Activated B cell treated with CpG ODN at 0.5 μM for 24 hours (primary cell): ENCODE measurements around the gene FBXO2. TPM values are rescaled to one million over a fixed set of nuclear protein-coding genes. Genes with fewer than 3 reads are reported as not detected.

ENCODE experiments used
- ATAC-seq: fragments of 200-7000 bp; cut with Tn5 transposase; one replicate; pipeline ENCODE4 v1.10.0; 2021; ENCODE audit warnings: low read depth, mild to moderate bottlenecking, moderate library complexity
- CTCF ChIA-PET: fragments of 350-600 bp; sonication (Branson Sonifier 250); formaldehyde crosslinking; loops from one replicate; lab custom pipeline; 2021; ENCODE audit warnings: antibody characterized with exemption; lab: Charles Lee
- POLR2A ChIA-PET: fragments of 350-600 bp; sonication (Branson Sonifier 250); formaldehyde crosslinking; loops from one replicate; lab custom pipeline; 2021; ENCODE audit warnings: antibody characterized with exemption; lab: Charles Lee
- DNase-seq: peaks from one replicate; pipeline ENCODE4 v3.0.0; 2022
- H3K27ac Mint-ChIP-seq: one replicate; pipeline ENCODE4 v1.8.0; 2020; ENCODE audit warnings: mixed read lengths
- H3K27me3 Mint-ChIP-seq: one replicate; pipeline ENCODE4 v1.8.0; 2021; ENCODE audit warnings: mixed read lengths
- H3K36me3 Mint-ChIP-seq: one replicate; pipeline ENCODE4 v1.8.0; 2021; ENCODE audit warnings: low read depth, mixed read lengths
- H3K4me1 Mint-ChIP-seq: one replicate; pipeline ENCODE4 v1.8.0; 2021; ENCODE audit warnings: mixed read lengths
- H3K4me3 Mint-ChIP-seq: one replicate; pipeline ENCODE4 v1.8.0; 2020; ENCODE audit warnings: mild to moderate bottlenecking, mixed read lengths
- H3K9me3 Mint-ChIP-seq: one replicate; pipeline ENCODE4 v1.8.0; 2020; ENCODE audit warnings: mixed read lengths
- CTCF ChIP-seq: fragments of 200-600 bp; IDR thresholded peaks from one replicate; pipeline ENCODE4 v1.8.0; 2022; ENCODE audit warnings: antibody characterized with exemption, mild to moderate bottlenecking
- intact Hi-C: fragments of 100-400 bp; cut with micrococcal nuclease; formaldehyde crosslinking; loops from one replicate; pipeline ENCODE4 v1.15.1; 2024
- total RNA-seq: library from RNA; stranded (reverse); gene quantifications from 2 replicates; pipeline ENCODE4 v1.2.3, GENCODE V29; 2022

The FBXO2 gene
- total RNA-seq, 1 donor from 2014 or later: 4.2 TPM

- Mint-ChIP-seq H3K9me3 (no peaks in the 10 kb centered on the region), H3K27me3 (no peaks in the 10 kb centered on the region), H3K4me1 (peaks cover 23% of the 10 kb centered on the region), H3K27ac (no peak overlapping the region), H3K4me3 (peak overlapping the region; percentile 32), H3K36me3 (no peaks in the 10 kb centered on the region)
- no peak for DNase-seq
- no peak for ATAC-seq
- intact Hi-C loops: loop anchor here (1.0 to 5.0 kb wide), 4 partner anchors 70 to 258 kb away; partner anchors contain the start of genes CLCN6 and MTHFR
- ChIA-PET CTCF (interaction anchor here (0.6 to 7.3 kb wide), 8 partner anchors 11 to 612 kb away, joined by 3 to 74 read pairs (median 4); partner anchors contain the start of gene FBXO6), POLR2A (interaction anchor here (0.7 to 3.3 kb wide), 8 partner anchors 15 to 388 kb away, joined by 3 to 36 read pairs (median 6); partner anchors contain the start of genes AGTRAP, FBXO6, MAD2L2 and MTOR)
- TF ChIP-seq CTCF: no peak
Measured at GRCh38 chr1:11649624-11650330, 4.5 kb downstream of the FBXO2 start.

- ATAC-seq: no peak
- H3K27ac Mint-ChIP-seq: no peak overlapping the region
- no peaks in the 10 kb centered on the region for H3K9me3 Mint-ChIP-seq
- H3K4me1 Mint-ChIP-seq: peaks cover 23% of the 10 kb centered on the region
- DNase-seq: no peak
- H3K27me3 Mint-ChIP-seq: no peaks in the 10 kb centered on the region
- peak overlapping the region; percentile 32 for H3K4me3 Mint-ChIP-seq
- ChIA-PET POLR2A (interaction anchor here (1.4 to 3.3 kb wide), 5 partner anchors 15 to 387 kb away, joined by 4 to 36 read pairs (median 15); partner anchors contain the start of genes FBXO6 and MTOR), CTCF (interaction anchor here (0.6 to 7.3 kb wide), 6 partner anchors 15 to 611 kb away, joined by 3 to 74 read pairs (median 8); partner anchors contain the start of gene FBXO6)
- H3K36me3 Mint-ChIP-seq: no peaks in the 10 kb centered on the region
- TF ChIP-seq CTCF: no peak
- intact Hi-C loops: no loop called here
Measured at GRCh38 chr1:11649237-11649623, 5.0 kb downstream of the FBXO2 start.

- intact Hi-C loops: no loop called here
- POLR2A ChIA-PET: interaction anchor here (2.5 to 2.7 kb wide), 2 partner anchors 16 to 259 kb away, joined by 15 to 16 read pairs; partner anchors contain the start of gene FBXO6
- DNase-seq: peak; percentile 36
Measured at GRCh38 chr1:11648732-11649158, 5.5 kb downstream of the FBXO2 start.

GRCh38 chr1:11648039-11648438, 6.2 kb downstream of the FBXO2 start:
- Mint-ChIP-seq H3K9me3 (no peaks in the 10 kb centered on the region), H3K27ac (no peak overlapping the region), H3K36me3 (no peaks in the 10 kb centered on the region), H3K27me3 (no peaks in the 10 kb centered on the region), H3K4me3 (no peak overlapping the region), H3K4me1 (peaks cover 23% of the 10 kb centered on the region)
- ATAC-seq (no peak), DNase-seq (no peak)
- no peak for TF ChIP-seq CTCF
- intact Hi-C loops: no loop called here
- ChIA-PET CTCF (interaction anchor here (1.0 to 7.3 kb wide), 3 partner anchors 67 to 610 kb away, joined by 3 to 74 read pairs (median 13); no protein-coding TSS in a partner anchor), POLR2A (no interaction called here)

More at GRCh38 chr1:11648732-11649158, 5.5 kb downstream of the FBXO2 start:
- no peak for TF ChIP-seq CTCF
- Mint-ChIP-seq H3K27me3 (no peaks in the 10 kb centered on the region), H3K4me3 (no peak overlapping the region), H3K4me1 (peaks cover 23% of the 10 kb centered on the region), H3K9me3 (no peaks in the 10 kb centered on the region), H3K27ac (no peak overlapping the region), H3K36me3 (no peaks in the 10 kb centered on the region)
- CTCF ChIA-PET: interaction anchor here (1.0 to 7.3 kb wide), 4 partner anchors 15 to 611 kb away, joined by 3 to 74 read pairs (median 16); partner anchors contain the start of gene FBXO6
- ATAC-seq: peak; percentile 50

GRCh38 chr1:11647333-11647732, 6.9 kb downstream of the FBXO2 start:
- H3K27me3 Mint-ChIP-seq: peaks cover 2% of the 10 kb centered on the region
- no peaks in the 10 kb centered on the region for H3K36me3 Mint-ChIP-seq
- intact Hi-C loops: no loop called here
- no peaks in the 10 kb centered on the region for H3K9me3 Mint-ChIP-seq
- DNase-seq: no peak
- ChIA-PET CTCF (interaction anchor here (1.0 to 7.3 kb wide), 3 partner anchors 68 to 609 kb away, joined by 3 to 74 read pairs (median 13); no protein-coding TSS in a partner anchor), POLR2A (no interaction called here)
- no peak overlapping the region for H3K4me3 Mint-ChIP-seq
- TF ChIP-seq CTCF: no peak
- no peak overlapping the region for H3K27ac Mint-ChIP-seq
- peaks cover 22% of the 10 kb centered on the region for H3K4me1 Mint-ChIP-seq
- no peak for ATAC-seq
